Left renal pelvis (tissue), 4 donors: ENCODE measurements around the gene KIAA1217. TPM values are rescaled to one million over a fixed set of nuclear protein-coding genes. Genes with fewer than 3 reads are reported as not detected.

Source experiments
- DNase-seq, 4 donors: peaks; one replicate each; pipeline ENCODE4 v3.0.0-alpha.2; 2013; ENCODE audit warnings: low read depth in 4 of 4, low spot score in 3 of 4
- polyA plus RNA-seq, 4 donors: library from polyadenylated mRNA; unstranded; fragments of 120-200 nt; gene quantifications; one replicate each; pipeline ENCODE4 v1.2.1, GENCODE V29; 2013; ENCODE audit not compliant: insufficient read length in 4 of 4

KIAA1217 gene
- polyA plus RNA-seq, 4 donors: 84.5 to 137 (median 92.3) TPM

DNA sequence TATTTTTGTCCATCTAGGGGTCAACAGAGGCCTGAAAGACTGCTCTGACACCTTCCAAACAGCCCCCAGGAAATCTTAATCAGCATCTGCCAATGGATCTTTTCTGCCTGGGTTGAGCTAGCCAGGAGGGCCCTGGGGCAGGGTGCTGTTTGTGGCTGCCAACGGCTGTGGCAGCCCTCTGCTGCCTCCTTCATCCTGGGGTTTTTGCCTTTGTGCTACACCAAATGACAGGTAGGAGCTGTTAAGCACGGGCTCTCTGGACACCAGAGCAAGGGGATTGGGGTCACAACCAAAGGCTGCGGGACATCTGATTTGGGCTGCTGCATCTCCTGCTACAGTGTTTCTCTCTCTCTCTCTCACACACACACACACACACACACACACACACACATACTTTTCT, 2.0 kb upstream of the KIAA1217 start:
- no peak for DNase-seq

DNA sequence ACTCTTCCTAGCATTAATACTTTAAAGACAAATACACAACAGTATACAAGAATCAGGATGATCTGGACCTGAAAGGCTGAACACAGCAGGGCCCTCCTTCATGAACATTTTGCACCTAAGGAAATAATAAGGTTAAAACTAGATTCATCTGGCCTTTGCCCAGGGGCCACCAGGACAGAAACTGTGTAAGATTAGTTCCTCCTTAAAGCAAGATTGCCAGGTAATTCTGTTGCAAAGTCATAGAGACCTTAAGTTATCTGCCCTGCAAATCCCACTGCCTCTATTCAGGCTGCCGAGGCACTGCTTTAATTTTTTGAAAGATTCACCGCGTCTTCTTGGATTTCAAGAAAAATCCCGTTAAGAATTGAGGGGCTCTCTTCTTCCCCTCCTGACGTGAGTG, 1.6 kb upstream of the KIAA1217 start:
- DNase-seq: no peak

DNA sequence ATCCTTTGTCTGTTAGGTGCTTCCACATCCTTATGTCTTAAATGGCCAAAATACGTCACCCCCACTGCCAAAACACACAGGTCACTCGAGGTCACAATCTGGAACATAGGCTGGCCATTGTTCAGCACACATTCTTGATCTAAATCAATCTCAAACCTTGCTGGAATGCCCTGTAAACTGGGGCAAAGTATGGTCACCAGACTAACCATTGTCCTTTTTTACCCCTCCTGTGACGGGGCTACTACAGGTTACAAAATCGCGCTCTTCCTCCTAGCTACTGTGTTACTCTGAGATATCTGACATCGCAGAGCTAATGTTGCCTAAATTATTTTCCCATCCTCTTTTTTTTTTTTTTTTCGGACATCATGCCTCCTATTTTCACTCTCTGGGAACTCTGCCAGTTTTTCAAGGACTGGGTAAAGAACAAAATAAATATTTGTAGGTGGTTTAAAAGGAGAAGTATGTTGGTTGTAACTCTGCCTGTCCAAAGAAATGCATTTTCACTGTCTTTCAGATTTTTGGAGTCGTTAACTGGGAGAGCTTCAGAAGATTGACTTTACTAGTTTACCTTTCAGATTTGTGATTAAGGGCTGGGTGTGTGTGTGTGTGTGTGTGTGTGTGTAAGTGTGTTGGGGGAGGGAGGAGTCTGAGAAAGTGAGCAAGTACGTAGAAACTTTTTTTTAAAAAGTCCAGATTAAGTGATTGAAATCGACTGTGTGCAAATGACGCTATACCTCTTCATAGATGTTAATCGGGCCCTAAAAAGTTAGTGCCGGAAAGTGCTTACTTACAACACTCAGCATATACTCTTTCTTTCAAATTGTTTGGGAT, 942 bp upstream of the KIAA1217 start:
- peak; percentile 30 to 48 (median 42) for DNase-seq

DNA sequence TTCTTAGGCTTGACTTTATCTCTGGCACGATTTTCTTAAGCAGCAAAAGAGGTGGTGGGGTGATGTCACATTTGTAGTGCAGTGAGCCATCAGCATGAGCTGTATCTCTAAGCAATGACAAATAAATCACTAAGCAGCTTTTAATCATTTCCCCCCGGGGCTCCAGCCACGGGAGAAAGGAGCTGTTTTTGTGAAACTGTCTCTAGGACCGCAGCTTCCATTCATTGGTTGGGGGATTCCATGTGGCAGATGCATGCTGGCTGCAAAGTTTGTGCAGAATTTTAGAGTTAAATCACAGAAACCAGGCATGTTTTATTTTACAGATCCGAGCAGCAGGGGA, 464 bp downstream of the KIAA1217 start:
- DNase-seq: peak in 2 of 4 donors; percentile 29 to 47

GRCh38 chr10:24209946-24210491, 1.1 kb downstream of the KIAA1217 start:
- DNase-seq: peak in 3 of 4 donors; percentile 27 to 52 (median 48)

GRCh38 chr10:24210501-24210900, 1.6 kb downstream of the KIAA1217 start:
- DNase-seq: no peak

DNA sequence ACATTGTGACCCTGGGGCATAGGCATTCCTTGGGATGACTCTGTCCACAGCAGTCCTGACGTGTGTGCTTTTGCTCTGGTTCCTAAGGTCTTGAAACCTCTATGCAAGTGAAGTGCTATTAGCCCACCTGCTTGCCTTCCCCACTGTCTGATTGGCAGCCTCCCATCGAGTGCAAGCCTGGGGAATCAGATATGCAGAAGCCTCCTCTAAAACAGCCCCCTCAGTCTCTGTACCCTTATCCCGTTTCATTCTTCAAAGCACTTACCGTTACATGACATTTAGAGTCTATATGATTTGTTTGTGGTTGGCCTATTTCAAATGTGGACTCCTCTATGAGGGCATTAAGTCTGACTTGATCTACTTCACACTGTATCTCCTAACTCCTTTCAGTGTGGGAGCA, 4.3 kb downstream of the KIAA1217 start:
- DNase-seq: no peak

DNA sequence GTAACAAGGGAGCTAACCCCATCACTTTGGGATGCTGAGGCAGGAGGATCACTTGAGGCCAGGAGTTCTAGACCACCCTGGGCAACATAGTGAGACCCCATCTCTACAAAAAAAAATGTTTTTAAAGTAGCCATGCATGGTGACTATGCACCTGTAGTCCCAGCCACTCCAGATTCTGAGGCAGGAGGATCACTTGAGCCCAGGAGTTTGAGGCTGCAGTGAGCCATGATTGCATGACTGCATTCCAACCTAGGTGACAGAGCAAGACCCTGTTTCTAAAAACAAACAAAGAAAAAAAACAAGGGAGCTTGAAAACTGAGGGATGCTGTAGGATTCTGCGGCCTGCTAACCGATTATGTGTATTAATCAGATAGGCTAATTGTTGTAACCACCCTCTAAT, 4.9 kb downstream of the KIAA1217 start:
- DNase-seq: no peak

DNA sequence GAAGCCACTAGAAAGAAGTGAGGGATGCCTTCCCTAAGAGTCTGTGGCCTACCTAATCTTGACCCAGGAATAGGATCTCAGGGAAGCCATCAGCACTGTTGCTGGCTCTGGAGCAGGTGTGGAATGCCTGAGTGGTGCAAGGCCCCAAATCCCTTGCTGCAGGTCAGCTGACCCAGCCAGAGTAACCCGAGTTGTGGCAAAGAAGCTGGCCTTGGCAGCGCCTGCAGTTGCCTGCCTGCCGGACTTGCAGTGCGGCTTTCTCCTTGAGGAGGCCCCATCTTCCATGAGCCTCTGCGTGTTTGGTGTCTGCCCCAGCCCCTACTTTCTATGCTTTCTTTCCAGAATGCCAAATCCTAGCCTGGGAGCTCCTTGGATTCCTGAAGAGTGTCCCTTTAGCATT, 5.8 kb downstream of the KIAA1217 start:
- DNase-seq: no peak

GRCh38 chr10:24215196-24215595, 6.3 kb downstream of the KIAA1217 start:
- no peak for DNase-seq

DNA sequence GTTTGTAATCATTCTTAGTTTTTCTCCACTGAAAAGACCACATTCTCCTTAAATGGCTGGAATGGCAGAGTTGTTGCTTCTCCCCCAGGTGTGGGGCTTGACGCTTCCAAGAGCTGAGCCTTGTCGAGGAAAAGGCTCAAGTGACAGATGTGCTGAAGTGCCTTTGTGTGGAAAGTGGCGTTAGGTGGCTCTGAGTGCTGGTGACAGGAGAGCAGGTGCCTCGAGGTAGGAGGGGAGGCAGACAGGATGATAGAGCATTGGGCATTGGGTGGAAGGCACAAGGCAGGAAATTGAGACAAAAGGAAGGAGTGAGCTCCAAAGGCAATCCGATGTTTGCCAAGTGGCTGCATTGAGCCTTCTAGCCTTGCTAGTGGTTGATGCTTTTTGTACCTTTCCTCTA, 6.7 kb downstream of the KIAA1217 start:
- DNase-seq: no peak

DNA sequence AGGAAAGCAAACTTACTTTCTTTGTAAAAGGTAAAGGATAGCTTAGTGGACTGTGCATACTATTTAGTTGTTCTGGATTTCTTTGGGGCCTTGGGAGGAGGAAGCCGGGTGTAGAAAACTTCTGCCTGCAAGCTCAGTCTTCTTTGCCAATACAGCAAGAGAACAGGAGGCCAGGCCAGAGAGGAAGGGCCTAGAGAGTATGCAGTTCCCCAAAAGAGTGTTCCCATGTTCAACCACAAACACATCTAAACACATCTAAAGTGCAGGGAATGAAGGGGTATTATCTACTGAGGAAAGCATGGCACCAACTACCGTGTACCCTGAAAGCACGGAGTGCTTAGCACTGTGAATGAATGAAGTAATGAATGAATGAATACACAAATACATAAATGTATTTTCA, 11.0 kb downstream of the KIAA1217 start:
- no peak for DNase-seq

- DNase-seq: no peak
Observed at GRCh38 chr10:24223341-24223740, 14.4 kb downstream of the KIAA1217 start.

- DNase-seq: no peak
Observed at GRCh38 chr10:24223953-24224352, 15.0 kb downstream of the KIAA1217 start.

DNA sequence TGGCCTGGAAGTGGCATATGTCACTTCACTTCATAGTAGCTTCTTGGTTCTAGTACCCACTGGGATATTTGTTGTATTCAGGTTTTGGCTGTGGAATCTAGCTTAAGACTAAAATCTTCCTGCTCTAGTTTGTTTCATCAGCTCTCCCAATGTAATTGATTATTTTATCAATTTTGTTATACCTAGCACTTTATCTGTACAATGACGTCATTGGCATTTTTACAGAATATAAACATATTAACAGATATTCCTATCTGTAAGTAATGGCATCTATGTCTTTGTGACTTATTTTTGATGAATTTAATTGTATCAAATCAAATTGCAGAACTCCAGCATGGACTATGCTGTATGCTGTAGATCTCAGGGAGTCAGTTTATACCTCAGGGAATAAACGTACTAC, 19.7 kb downstream of the KIAA1217 start:
- DNase-seq: no peak

DNA sequence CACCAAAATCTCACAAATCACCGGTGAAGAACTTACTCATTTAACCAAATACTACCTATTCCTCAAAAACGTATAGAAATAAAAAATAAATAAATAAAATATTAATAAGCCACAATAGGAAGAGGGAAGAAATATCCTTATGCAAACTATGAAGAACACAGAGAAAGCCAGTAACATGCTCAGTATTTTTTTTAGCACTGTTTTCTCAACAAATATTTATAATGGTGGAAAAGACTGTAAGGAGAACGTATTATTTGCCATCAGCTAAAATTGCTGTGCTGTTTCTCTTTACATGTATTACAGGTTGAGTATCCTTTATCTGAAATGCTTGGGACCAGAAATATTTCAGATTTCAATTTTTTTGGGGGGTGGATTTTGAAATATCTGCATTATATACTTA, 21.0 kb downstream of the KIAA1217 start:
- DNase-seq: no peak

DNA sequence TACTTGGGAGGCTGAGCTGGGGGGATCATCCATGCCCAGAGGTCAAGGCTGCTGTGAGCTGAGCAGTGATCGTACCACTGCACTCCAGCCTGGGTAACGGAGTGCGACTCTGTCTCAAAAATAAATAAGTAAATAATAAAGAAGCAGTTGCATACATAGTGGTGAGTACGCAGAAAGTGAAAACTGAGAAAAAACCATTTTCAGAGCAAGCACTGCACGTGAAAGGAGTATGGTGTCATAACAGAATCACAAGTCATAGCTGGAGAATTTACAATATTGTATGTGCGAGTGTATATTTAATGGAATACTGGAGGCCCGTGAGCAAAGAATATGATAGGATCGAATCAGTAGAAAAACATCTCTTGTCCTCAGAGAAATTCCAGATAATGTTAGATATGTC, 22.3 kb downstream of the KIAA1217 start:
- no peak for DNase-seq

DNA sequence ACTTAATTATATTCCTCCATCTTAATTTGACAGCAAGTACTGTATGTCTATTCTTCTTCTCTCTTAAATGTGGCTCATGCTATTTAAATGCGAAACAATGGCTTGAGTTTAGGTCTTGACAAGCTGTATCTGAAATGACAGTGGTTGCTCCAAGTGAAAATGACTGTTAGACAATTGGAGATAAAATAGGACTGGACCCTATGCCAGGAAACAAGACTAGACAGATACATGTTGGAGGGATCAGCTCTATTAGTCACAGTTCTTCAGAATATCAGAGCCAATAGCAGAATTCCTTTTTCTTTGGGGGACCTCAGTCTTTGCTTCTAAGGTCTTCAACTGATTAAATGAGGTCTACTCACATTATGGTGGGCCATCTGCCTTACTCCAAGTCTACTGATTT, 25.8 kb downstream of the KIAA1217 start:
- no peak for DNase-seq

GRCh38 chr10:24235471-24235870, 26.5 kb downstream of the KIAA1217 start:
- no peak for DNase-seq

GRCh38 chr10:24237801-24238395, 29.0 kb downstream of the KIAA1217 start:
- DNase-seq: no peak

DNA sequence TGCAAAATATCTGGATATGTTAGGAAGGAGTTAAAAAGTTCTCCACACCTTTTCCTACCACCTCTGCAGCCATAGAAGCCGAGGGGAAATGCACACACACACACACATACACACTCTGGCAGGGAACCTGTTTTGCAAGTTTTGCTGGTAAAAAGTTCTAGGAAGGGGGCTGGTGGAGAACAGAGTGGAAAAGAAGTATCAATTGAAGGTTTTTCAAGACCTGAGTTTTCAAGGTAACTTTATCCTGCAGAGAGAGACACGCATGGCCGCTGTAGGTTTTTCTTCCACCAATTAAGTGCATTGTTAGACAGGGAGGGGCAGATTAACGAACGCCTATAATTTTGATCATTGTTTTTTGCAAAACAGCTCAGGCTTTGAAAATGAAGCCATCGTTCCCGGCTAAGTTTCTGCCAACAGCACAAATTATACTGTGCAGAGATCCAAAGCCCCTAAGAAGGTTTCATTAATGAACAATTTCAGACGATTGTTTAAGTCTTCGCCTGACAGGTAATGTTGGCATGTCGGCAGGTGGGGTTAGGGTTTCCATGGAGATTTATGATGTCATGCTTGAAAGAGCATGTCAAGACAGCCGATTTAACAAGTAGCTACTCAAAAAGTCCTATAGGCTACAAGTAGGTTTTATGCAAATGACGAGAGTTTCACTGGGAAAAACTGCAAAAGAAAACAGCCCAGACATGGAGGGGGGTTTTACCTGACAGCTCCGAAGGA, 29.7 kb downstream of the KIAA1217 start:
- DNase-seq: peak in 3 of 4 donors; percentile 51 to 74 (median 64)
